GM12864 (cell line): ENCODE results near the gene RNU11.
"Not testable (repeated sequence)": the region's sequence is repeated elsewhere in the genome, so short reads cannot be mapped to it uniquely, and the experiment has no call there.

Source experiments
- DNase-seq: peaks from one replicate; pipeline ENCODE4 v3.0.0-alpha.2; 2011; ENCODE audit warnings: low read depth
- H3K4me3 ChIP-seq: 2 replicates; pipeline ENCODE4 v1.5.1; 2011; ENCODE audit warnings: mild to moderate bottlenecking, low read depth, low read length, control low read depth
- CTCF ChIP-seq: IDR thresholded peaks from 2 replicates; pipeline ENCODE4 v1.5.1; 2011; ENCODE audit warnings: low read depth, mild to moderate bottlenecking, moderate library complexity, low read length, control low read depth, inconsistent platforms; ENCODE audit errors: missing control alignments

The RNU11 gene

GRCh38 chr1:28646040-28646439, 2.4 kb upstream of the RNU11 start:
- H3K4me3 ChIP-seq, result no peak overlapping the region
- no peak for TF ChIP-seq CTCF
- no peak for DNase-seq

GRCh38 chr1:28648008-28648473, 359 bp upstream of the RNU11 start:
- TF ChIP-seq CTCF, result no peak
- peak; percentile 90 for DNase-seq

GRCh38 chr1:28653063-28653462, 4.7 kb downstream of the RNU11 start:
- not testable (repeated sequence) for DNase-seq, H3K4me3 ChIP-seq

More at GRCh38 chr1:28648008-28648473, 359 bp upstream of the RNU11 start:
- peak overlapping the region; percentile 47 for H3K4me3 ChIP-seq

GRCh38 chr1:28653870-28654269, 5.5 kb downstream of the RNU11 start:
- not testable (repeated sequence) for DNase-seq, H3K4me3 ChIP-seq
- peak; percentile 15 for TF ChIP-seq CTCF

- DNase-seq, H3K4me3 ChIP-seq: not testable (repeated sequence)
Measured at GRCh38 chr1:28655448-28656311, 7.3 kb downstream of the RNU11 start.

DNA sequence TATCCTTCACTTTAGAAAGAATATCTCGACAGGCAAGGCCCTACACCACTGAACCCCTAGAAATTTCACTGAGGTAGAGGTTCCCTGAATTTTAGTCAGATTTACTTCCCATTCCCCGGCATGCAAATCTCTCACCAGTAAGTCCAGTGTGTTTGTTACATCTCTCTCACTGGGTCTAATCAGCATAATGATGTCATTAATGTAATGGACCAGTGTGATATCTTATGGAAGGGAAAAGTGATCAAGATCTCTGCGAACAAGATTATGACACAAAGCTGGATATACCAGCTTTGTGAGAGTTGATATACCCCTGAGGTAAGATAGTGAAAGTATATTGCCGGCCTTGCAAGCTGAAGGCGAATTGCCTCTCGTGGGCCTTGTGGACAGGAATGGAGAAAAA, 7.9 kb downstream of the RNU11 start:
- no peak for DNase-seq

GRCh38 chr1:28663871-28664470, 15.6 kb downstream of the RNU11 start:
- no peak overlapping the region for H3K4me3 ChIP-seq
- no peak for DNase-seq
- no peak for TF ChIP-seq CTCF

More for the DNA sequence above, 7.9 kb downstream of the RNU11 start:
- TF ChIP-seq CTCF, result no peak
- no peak overlapping the region for H3K4me3 ChIP-seq

- no peak for DNase-seq
- no peak for TF ChIP-seq CTCF
Measured at GRCh38 chr1:28666806-28667205, 18.4 kb downstream of the RNU11 start.

More at GRCh38 chr1:28666806-28667205, 18.4 kb downstream of the RNU11 start:
- no peak overlapping the region for H3K4me3 ChIP-seq
